WERI-Rb-1 (cell line): Measurements from ENCODE around the gene QSOX1.

Source experiments
- DNase-seq: peaks from one replicate; pipeline ENCODE4 v3.0.0-alpha.2; 2020
- H3K27ac ChIP-seq: fragments of 250-450 bp; sonication (Bioruptor Pico); 2 replicates; pipeline ENCODE4 v1.5.1; 2020; ENCODE audit warnings: mild to moderate bottlenecking, moderate library complexity
- H3K27me3 ChIP-seq: fragments of 250-450 bp; sonication (Bioruptor Pico); 2 replicates; pipeline ENCODE4 v1.5.1; 2021; ENCODE audit warnings: mild to moderate bottlenecking, low read depth, moderate library complexity; ENCODE audit not compliant: insufficient read depth, severe bottlenecking
- H3K36me3 ChIP-seq: fragments of 250-450 bp; sonication (Bioruptor Pico); 2 replicates; pipeline ENCODE4 v1.5.1; 2020; ENCODE audit warnings: mild to moderate bottlenecking, moderate library complexity
- H3K4me3 ChIP-seq: 2 replicates; pipeline ENCODE4 v1.5.1; 2011; ENCODE audit warnings: low read depth, mild to moderate bottlenecking, control low read depth, low read length
- H3K9me3 ChIP-seq: fragments of 250-450 bp; sonication (Bioruptor Pico); 2 replicates; pipeline ENCODE4 v1.5.1; 2021; ENCODE audit warnings: mild to moderate bottlenecking, moderate library complexity; ENCODE audit not compliant: severe bottlenecking
- CTCF ChIP-seq: IDR thresholded peaks from 2 replicates; pipeline ENCODE4 v1.5.1; 2011; ENCODE audit warnings: low read depth, mild to moderate bottlenecking, control low read depth, inconsistent platforms, low read length

QSOX1 gene

GRCh38 chr1:180165096-180165495, 10.4 kb downstream of the QSOX1 start:
- Histone ChIP-seq H3K27me3 (no peaks in the 10 kb centered on the region), H3K4me3 (no peak overlapping the region), H3K9me3 (peaks cover 4% of the 10 kb centered on the region), H3K36me3 (peaks cover 6% of the 10 kb centered on the region), H3K27ac (no peak overlapping the region)
- DNase-seq: no peak
- TF ChIP-seq CTCF: no peak

- no peak for TF ChIP-seq CTCF
- H3K27me3 ChIP-seq: no peaks in the 10 kb centered on the region
- no peak overlapping the region for H3K4me3 ChIP-seq
- no peak overlapping the region for H3K27ac ChIP-seq
- peaks cover 4% of the 10 kb centered on the region for H3K9me3 ChIP-seq
- DNase-seq: no peak
- peaks cover 6% of the 10 kb centered on the region for H3K36me3 ChIP-seq
These were observed 11.1 kb downstream of the QSOX1 start for GRCh38 chr1:180165509-180166435.

- DNase-seq: no peak
- Histone ChIP-seq H3K36me3 (peaks cover 6% of the 10 kb centered on the region), H3K4me3 (no peak overlapping the region), H3K27me3 (no peaks in the 10 kb centered on the region), H3K27ac (no peak overlapping the region), H3K9me3 (peaks cover 4% of the 10 kb centered on the region)
- TF ChIP-seq CTCF: no peak
These were observed 11.7 kb downstream of the QSOX1 start for GRCh38 chr1:180166436-180166800.

- H3K9me3 ChIP-seq: peaks cover 4% of the 10 kb centered on the region
- no peak overlapping the region for H3K27ac ChIP-seq
- H3K4me3 ChIP-seq: no peak overlapping the region
- H3K36me3 ChIP-seq: peaks cover 6% of the 10 kb centered on the region
- TF ChIP-seq CTCF: no peak
- no peaks in the 10 kb centered on the region for H3K27me3 ChIP-seq
- DNase-seq: no peak
These were observed 12.5 kb downstream of the QSOX1 start for GRCh38 chr1:180167021-180167701.

- TF ChIP-seq CTCF: peak; percentile 24; the same call in 1 of the 2 replicates
- Histone ChIP-seq H3K4me3 (no peak overlapping the region), H3K36me3 (peaks cover 6% of the 10 kb centered on the region), H3K27ac (no peak overlapping the region), H3K9me3 (peaks cover 4% of the 10 kb centered on the region), H3K27me3 (no peaks in the 10 kb centered on the region)
- DNase-seq: no peak
These were observed 13.2 kb downstream of the QSOX1 start for GRCh38 chr1:180167721-180168467.
